Daoy (cell line): Measurements from ENCODE around the gene TMEM176B. TPM values are rescaled to one million over a fixed set of nuclear protein-coding genes. Genes with fewer than 3 reads are reported as not detected.

ENCODE experiments used
- DNase-seq: peaks from one replicate; pipeline ENCODE4 v3.0.0-alpha.2; 2015; ENCODE audit warnings: low read depth
- total RNA-seq: library from RNA; depleted of rRNA; stranded (reverse); fragments of >200 nt; shearing (Covaris generic); gene quantifications from 2 replicates; pipeline ENCODE4 v1.2.3, GENCODE V29; 2014; rRNA removed

Gene TMEM176B
- total RNA-seq, 1 experiment from 2014 or later: 3.3 TPM

DNA sequence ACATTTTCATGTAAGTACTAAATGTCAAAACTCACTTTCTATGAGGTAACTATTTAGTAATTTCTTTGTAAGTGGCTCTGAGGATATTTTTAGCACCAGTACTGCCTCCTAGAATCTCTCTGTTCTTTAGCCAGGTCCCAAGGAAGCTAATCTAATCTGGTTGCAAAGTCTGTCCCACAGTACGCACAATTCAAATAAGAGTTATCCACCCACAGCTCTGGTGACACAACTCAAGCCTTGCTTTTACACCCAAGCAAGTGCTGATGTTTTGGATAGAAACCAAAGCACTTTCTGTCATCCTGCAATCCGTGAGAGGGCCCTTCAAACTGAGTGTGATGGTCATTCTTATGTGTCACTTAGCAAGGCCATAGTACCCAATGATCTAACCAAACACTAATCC lies 48.5 kb downstream of the TMEM176B start:
- no peak for DNase-seq

GRCh38 chr7:150748376-150748775 lies 51.8 kb downstream of the TMEM176B start:
- DNase-seq: no peak

- no peak for DNase-seq
Observed at GRCh38 chr7:150746921-150747320, 53.2 kb downstream of the TMEM176B start.

DNA sequence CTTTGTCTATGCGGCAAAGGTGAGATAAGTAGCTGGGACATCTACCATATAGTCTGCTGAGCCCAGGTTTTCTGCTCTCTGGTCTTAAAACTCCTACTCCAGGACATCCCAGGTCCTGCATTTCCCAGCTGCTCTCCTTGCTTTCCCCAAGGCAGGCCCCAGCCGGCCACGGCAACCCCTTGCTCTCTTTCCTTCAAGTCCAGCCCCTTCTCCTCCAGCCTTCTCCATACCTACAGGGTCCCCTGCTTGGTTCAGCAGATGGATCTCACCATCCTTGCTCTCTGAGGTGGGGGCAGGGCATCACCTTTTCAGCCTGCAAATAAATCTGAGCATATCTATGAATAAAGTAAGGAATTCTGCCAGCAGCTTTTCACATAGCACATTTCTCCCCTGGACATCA lies 54.3 kb downstream of the TMEM176B start:
- no peak for DNase-seq

DNA sequence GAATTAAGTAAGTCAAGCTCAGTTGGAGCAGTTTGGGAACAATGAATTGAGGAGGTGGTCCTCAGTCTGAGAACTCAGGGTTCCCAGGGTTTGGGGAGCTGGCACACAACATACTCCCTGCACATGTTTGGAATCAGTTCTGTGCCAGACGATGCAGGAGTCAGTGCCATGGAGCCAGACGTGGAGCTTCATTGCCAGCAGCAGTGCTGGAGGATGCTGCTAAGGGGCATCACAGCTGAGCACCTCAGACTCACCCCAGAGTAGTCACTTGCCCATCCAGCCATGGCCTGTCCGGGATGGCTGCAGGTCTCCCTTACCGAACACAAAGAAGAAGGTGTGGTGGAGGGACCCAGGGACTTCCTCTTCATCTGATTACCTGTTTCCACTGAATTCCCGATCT lies 55.1 kb downstream of the TMEM176B start:
- no peak for DNase-seq

DNA sequence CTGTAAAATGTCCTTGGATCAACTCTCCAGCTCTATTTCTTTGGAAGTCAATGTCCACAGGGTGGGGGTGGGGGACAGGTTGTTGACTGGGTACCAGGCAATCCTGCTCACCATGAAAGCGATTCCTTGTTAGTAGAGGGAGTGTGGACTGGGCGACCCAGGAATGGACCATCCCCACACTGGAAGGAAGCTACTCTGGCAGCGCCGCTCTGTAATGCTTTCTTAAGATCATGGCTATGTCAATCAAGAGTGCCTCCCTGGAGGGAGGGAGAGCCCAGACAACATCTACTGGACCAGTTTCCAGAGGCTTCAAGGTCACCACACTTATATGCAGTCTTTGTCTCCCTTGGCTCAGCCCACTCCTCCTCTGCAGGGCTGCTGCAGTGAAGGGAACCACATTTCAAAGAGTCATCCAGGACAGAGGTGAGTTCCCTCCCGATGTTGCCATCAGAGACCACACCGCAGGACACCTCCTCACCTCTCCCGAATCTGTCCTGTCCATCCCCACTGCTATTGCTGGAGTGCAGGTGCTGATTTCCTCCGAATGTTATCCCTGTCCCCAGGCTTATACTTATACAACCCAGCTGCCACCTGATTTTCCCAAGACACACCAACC lies 56.0 kb downstream of the TMEM176B start:
- no peak for DNase-seq

DNA sequence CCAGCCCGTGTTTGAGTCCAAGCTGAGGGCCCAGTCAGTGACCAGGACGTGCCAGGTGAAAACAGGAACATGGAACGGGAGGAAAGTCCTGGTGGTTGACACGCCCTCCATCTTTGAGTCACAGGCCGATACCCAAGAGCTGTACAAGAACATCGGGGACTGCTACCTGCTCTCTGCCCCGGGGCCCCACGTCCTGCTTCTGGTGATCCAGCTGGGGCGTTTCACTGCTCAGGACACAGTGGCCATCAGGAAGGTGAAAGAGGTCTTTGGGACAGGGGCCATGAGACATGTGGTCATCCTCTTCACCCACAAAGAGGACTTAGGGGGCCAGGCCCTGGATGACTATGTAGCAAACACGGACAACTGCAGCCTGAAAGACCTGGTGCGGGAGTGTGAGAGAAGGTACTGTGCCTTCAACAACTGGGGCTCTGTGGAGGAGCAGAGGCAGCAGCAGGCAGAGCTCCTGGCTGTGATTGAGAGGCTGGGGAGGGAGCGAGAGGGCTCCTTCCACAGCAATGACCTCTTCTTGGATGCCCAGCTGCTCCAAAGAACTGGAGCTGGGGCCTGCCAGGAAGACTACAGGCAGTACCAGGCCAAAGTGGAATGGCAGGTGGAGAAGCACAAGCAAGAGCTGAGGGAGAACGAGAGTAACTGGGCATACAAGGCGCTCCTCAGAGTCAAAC lies 57.7 kb downstream of the TMEM176B start:
- DNase-seq: no peak

Other genes with a start within 250 kb of the TMEM176B start
- not detected in 2 replicates for gene GIMAP4, start 233.0 kb downstream of the TMEM176B start, total RNA-seq
- gene GIMAP6, start 168.0 kb downstream of the TMEM176B start, total RNA-seq: 1.8 and 1.9 TPM in 2 replicates
- 5.5 and 7.0 TPM in 2 replicates for gene GIMAP2, start 114.7 kb downstream of the TMEM176B start, total RNA-seq
- gene GIMAP1, start 83.8 kb downstream of the TMEM176B start, total RNA-seq: under 0.01 TPM in 1 of 2 replicates, not detected in the other
- gene GIMAP5, start 62.9 kb downstream of the TMEM176B start, total RNA-seq: 0.24 and 2.7 TPM in 2 replicates
- 0.33 and 2.6 TPM in 2 replicates for gene TMEM176A, start 405 bp upstream of the TMEM176B start, total RNA-seq
- 0.17 and 0.36 TPM in 2 replicates for gene AOC1, start 52.2 kb upstream of the TMEM176B start, total RNA-seq
- 0.80 and 1.3 TPM in 2 replicates for gene KCNH2, start 178.0 kb upstream of the TMEM176B start, total RNA-seq
- 0.39 and 0.46 TPM in 2 replicates for gene NOS3, start 190.7 kb upstream of the TMEM176B start, total RNA-seq
- gene ATG9B, start 224.1 kb upstream of the TMEM176B start, total RNA-seq: not detected in 2 replicates
- gene ABCB8, start 228.1 kb upstream of the TMEM176B start, total RNA-seq: 44.2 and 49.1 TPM in 2 replicates
- 0.12 and 1.5 TPM in 2 replicates for gene ASIC3, start 248.2 kb upstream of the TMEM176B start, total RNA-seq